Measurements from ENCODE around the gene ARL3. TPM values are rescaled to one million over a fixed set of nuclear protein-coding genes. Genes with fewer than 3 reads are reported as not detected.
"Not testable (repeated sequence)": the region's sequence is repeated elsewhere in the genome, so short reads cannot be mapped to it uniquely, and the experiment has no call there.

The ARL3 gene
- 3.3 TPM for total RNA-seq

GRCh38 chr10:102713814-102714620 is at the start of gene ARL3:
TSS of gene ARL3 (minus strand) at chr10:102714397. CDS start at chr10:102714275, 122 bp downstream.
- peak; percentile 99 for ATAC-seq

- no peak for ATAC-seq
Measured at GRCh38 chr10:102763037-102763607, 48.9 kb upstream of the ARL3 start.

GRCh38 chr10:102762401-102763015 is 48.3 kb upstream of the ARL3 start:
- ATAC-seq = no peak

- ATAC-seq = no peak
Measured at GRCh38 chr10:102761981-102762380, 47.8 kb upstream of the ARL3 start.

GRCh38 chr10:102759497-102760210 is 45.5 kb upstream of the ARL3 start:
- no peak for ATAC-seq

GRCh38 chr10:102758933-102759262 is 44.7 kb upstream of the ARL3 start:
- not testable (repeated sequence) for ATAC-seq

- ATAC-seq = no peak
Measured at GRCh38 chr10:102758240-102758932, 44.2 kb upstream of the ARL3 start.

- ATAC-seq = no peak
Measured at GRCh38 chr10:102757323-102757722, 43.1 kb upstream of the ARL3 start.

GRCh38 chr10:102753718-102754117 is 39.5 kb upstream of the ARL3 start:
- ATAC-seq = no peak

GRCh38 chr10:102752934-102753664 is 38.9 kb upstream of the ARL3 start:
- ATAC-seq = peak; percentile 62

- peak; percentile 17 for ATAC-seq
Measured at GRCh38 chr10:102752266-102752930, 38.2 kb upstream of the ARL3 start.

- no peak for ATAC-seq
Measured at GRCh38 chr10:102745157-102745556, 31.0 kb upstream of the ARL3 start.

GRCh38 chr10:102744374-102745051 is 30.3 kb upstream of the ARL3 start:
- peak; percentile 43 for ATAC-seq

GRCh38 chr10:102743588-102744373 is 29.6 kb upstream of the ARL3 start, which contains the start of gene WBP1L:
TSS of gene WBP1L (plus strand) at chr10:102743948. CDS start at chr10:102744054, 106 bp downstream.
- peak; percentile 97 for ATAC-seq

- ATAC-seq = no peak
Measured at GRCh38 chr10:102743078-102743587, 28.9 kb upstream of the ARL3 start.

- not testable (repeated sequence) for ATAC-seq
Measured at GRCh38 chr10:102742313-102742712, 28.1 kb upstream of the ARL3 start.

- ATAC-seq = no peak
Measured at GRCh38 chr10:102741726-102742237, 27.6 kb upstream of the ARL3 start.

- ATAC-seq = no peak
Measured at GRCh38 chr10:102740229-102740628, 26.0 kb upstream of the ARL3 start.

- no peak for ATAC-seq
Measured at GRCh38 chr10:102738692-102739121, 24.5 kb upstream of the ARL3 start.
